Osteoblast (primary cell): ENCODE data around the gene PKN3. TPM values are rescaled to one million over a fixed set of nuclear protein-coding genes. Genes with fewer than 3 reads are reported as not detected.

Experiments
- DNase-seq: peaks from one replicate; pipeline ENCODE4 v3.0.0; 2011; ENCODE audit warnings: low spot score, mixed read lengths; ENCODE audit not compliant: insufficient read length; ENCODE audit errors: missing footprints
- H2AFZ ChIP-seq: 2 replicates; pipeline ENCODE4 v1.6.0; 2011; ENCODE audit warnings: mild to moderate bottlenecking, low read length
- H3K27ac ChIP-seq: 2 replicates; pipeline ENCODE4 v1.5.1; 2011; ENCODE audit warnings: mild to moderate bottlenecking, low read depth, low read length, moderate library complexity
- H3K27me3 ChIP-seq: 2 replicates; pipeline ENCODE4 v1.6.0; 2012; ENCODE audit warnings: mild to moderate bottlenecking, control low read depth, inconsistent platforms, low read length, moderate library complexity; ENCODE audit not compliant: insufficient read depth
- H3K36me3 ChIP-seq: 2 replicates; pipeline ENCODE4 v1.5.1; 2011; ENCODE audit warnings: mild to moderate bottlenecking, low read length, control low read depth, moderate library complexity; ENCODE audit not compliant: insufficient read depth
- H3K4me1 ChIP-seq: 2 replicates; pipeline ENCODE4 v1.5.1; 2011; ENCODE audit warnings: mild to moderate bottlenecking, low read length, control low read depth, moderate library complexity; ENCODE audit not compliant: insufficient read depth
- H3K4me2 ChIP-seq: 2 replicates; pipeline ENCODE4 v1.6.0; 2011; ENCODE audit warnings: mild to moderate bottlenecking, low read length; ENCODE audit not compliant: insufficient read depth
- H3K4me3 ChIP-seq: fragments of 200-600 bp; sonication (generic); 3 replicates; pipeline ENCODE4 v1.5.1; 2012; ENCODE audit warnings: mild to moderate bottlenecking, low read length, inconsistent platforms; ENCODE audit not compliant: insufficient read depth
- H3K79me2 ChIP-seq: 2 replicates; pipeline ENCODE4 v1.6.0; 2012; ENCODE audit warnings: mild to moderate bottlenecking, low read length, control low read depth, inconsistent platforms; ENCODE audit not compliant: insufficient read depth
- H3K9me3 ChIP-seq: 2 replicates; pipeline ENCODE4 v1.5.1; 2011; ENCODE audit warnings: low read depth, low read length, control low read depth
- H4K20me1 ChIP-seq: 2 replicates; pipeline ENCODE4 v1.6.0; 2012; ENCODE audit warnings: mild to moderate bottlenecking, low read length, control low read depth; ENCODE audit not compliant: insufficient read depth
- CTCF ChIP-seq: IDR thresholded peaks from 2 replicates; pipeline ENCODE4 v1.5.1; 2011; ENCODE audit warnings: mild to moderate bottlenecking, low read depth, low read length, moderate library complexity; ENCODE audit errors: extremely low read depth
- total RNA-seq: library from RNA; depleted of rRNA; stranded (reverse); fragments of >200 nt; gene quantifications from 2 replicates; pipeline ENCODE4 v1.2.3, GENCODE V29; 2012

PKN3 gene
- total RNA-seq, 1 donor: 4.3 TPM

- Histone ChIP-seq H3K27me3 (no peaks in the 10 kb centered on the region), H3K9me3 (no peaks in the 10 kb centered on the region), H3K4me1 (peaks cover 8% of the 10 kb centered on the region), H3K4me2 (peak overlapping the region; percentile 94), H3K4me3 (peak overlapping the region; percentile 78), H4K20me1 (no peaks in the 10 kb centered on the region), H2AFZ (peak overlapping the region; percentile 60), H3K79me2 (no peaks in the 10 kb centered on the region), H3K36me3 (no peaks in the 10 kb centered on the region), H3K27ac (no peak overlapping the region)
- DNase-seq: peak; percentile 94
- no peak for TF ChIP-seq CTCF
Observed at GRCh38 chr9:128724744-128725211, 22.5 kb downstream of the PKN3 start.

- H3K9me3 ChIP-seq: no peaks in the 10 kb centered on the region
- peaks cover 6% of the 10 kb centered on the region for H3K36me3 ChIP-seq
- H3K4me1 ChIP-seq: peaks cover 8% of the 10 kb centered on the region
- no peaks in the 10 kb centered on the region for H4K20me1 ChIP-seq
- no peaks in the 10 kb centered on the region for H3K79me2 ChIP-seq
- peak; percentile 62 for DNase-seq
- no peaks in the 10 kb centered on the region for H3K27me3 ChIP-seq
- no peak overlapping the region for H2AFZ ChIP-seq
- H3K27ac ChIP-seq: no peak overlapping the region
- no peak overlapping the region for H3K4me2 ChIP-seq
- H3K4me3 ChIP-seq: no peak overlapping the region
- TF ChIP-seq CTCF: no peak
Observed at GRCh38 chr9:128727640-128728248, 25.4 kb downstream of the PKN3 start.

GRCh38 chr9:128728298-128728697 lies 26.0 kb downstream of the PKN3 start:
- peaks cover 8% of the 10 kb centered on the region for H3K4me1 ChIP-seq
- no peak overlapping the region for H3K27ac ChIP-seq
- H3K9me3 ChIP-seq: no peaks in the 10 kb centered on the region
- peak; percentile 35 for DNase-seq
- no peak overlapping the region for H3K4me2 ChIP-seq
- no peak for TF ChIP-seq CTCF
- no peak overlapping the region for H3K4me3 ChIP-seq
- H4K20me1 ChIP-seq: no peaks in the 10 kb centered on the region
- no peaks in the 10 kb centered on the region for H3K27me3 ChIP-seq
- H3K79me2 ChIP-seq: no peaks in the 10 kb centered on the region
- H2AFZ ChIP-seq: no peak overlapping the region
- H3K36me3 ChIP-seq: peaks cover 10% of the 10 kb centered on the region

GRCh38 chr9:128729302-128729701 lies 27.0 kb downstream of the PKN3 start:
- Histone ChIP-seq H3K27ac (no peak overlapping the region), H2AFZ (no peak overlapping the region), H3K9me3 (no peaks in the 10 kb centered on the region), H3K27me3 (no peaks in the 10 kb centered on the region), H3K79me2 (no peaks in the 10 kb centered on the region), H3K4me3 (no peak overlapping the region), H3K4me2 (no peak overlapping the region), H3K36me3 (peaks cover 10% of the 10 kb centered on the region), H3K4me1 (peaks cover 8% of the 10 kb centered on the region), H4K20me1 (no peaks in the 10 kb centered on the region)
- no peak for TF ChIP-seq CTCF
- DNase-seq: no peak
